Kidney epithelial cell (primary cell): ENCODE data around the gene CAMSAP2. TPM values are rescaled to one million over a fixed set of nuclear protein-coding genes. Genes with fewer than 3 reads are reported as not detected.

Source experiments
- DNase-seq: peaks from one replicate; pipeline ENCODE4 v3.0.0-alpha.2; 2010; ENCODE audit warnings: low read depth
- H3K27me3 ChIP-seq: 2 replicates; pipeline ENCODE4 v1.6.0; 2011; ENCODE audit warnings: low read length; ENCODE audit not compliant: control insufficient read depth, insufficient read depth
- H3K36me3 ChIP-seq: 2 replicates; pipeline ENCODE4 v1.5.1; 2011; ENCODE audit warnings: low read length; ENCODE audit not compliant: control insufficient read depth, insufficient read depth
- H3K4me3 ChIP-seq: 2 replicates; pipeline ENCODE4 v1.5.1; 2011; ENCODE audit warnings: low read depth, mild to moderate bottlenecking, control low read depth, low read length
- total RNA-seq: library from RNA; depleted of rRNA; stranded (reverse); fragments of >200 nt; gene quantifications from 2 replicates; pipeline ENCODE4 v1.2.3, GENCODE V29; 2015
- TF ChIP-seq, protein P1 (sequence below): IDR thresholded peaks from 2 replicates; pipeline ENCODE4 v1.5.1; 2011; ENCODE audit warnings: mild to moderate bottlenecking, moderate library complexity, low read length, control low read depth, inconsistent platforms; ENCODE audit not compliant: insufficient read depth, poor library complexity, severe bottlenecking

CAMSAP2 gene
- total RNA-seq, 1 donor from 2014 or later = 31.9 TPM

DNA sequence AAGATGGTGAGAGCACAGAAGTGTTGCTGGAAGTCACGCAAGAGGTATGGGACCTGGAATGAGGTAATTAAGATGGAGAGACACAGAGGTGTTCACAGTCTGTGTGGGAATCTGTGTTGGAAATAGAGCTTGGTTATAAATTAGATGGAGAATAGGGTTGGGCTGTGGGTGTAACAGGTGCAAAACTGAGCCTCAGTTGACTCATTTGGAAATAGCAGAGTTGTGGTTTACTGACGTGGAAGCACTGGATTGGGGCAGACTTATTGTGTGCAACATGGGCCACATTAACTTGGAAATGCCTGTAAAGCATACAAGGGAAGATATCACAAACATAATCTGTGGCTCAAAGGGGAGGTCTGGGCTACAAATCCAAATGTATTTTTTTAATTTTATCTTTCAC lies 13.0 kb downstream of the CAMSAP2 start:
- TF ChIP-seq, protein P1, sequence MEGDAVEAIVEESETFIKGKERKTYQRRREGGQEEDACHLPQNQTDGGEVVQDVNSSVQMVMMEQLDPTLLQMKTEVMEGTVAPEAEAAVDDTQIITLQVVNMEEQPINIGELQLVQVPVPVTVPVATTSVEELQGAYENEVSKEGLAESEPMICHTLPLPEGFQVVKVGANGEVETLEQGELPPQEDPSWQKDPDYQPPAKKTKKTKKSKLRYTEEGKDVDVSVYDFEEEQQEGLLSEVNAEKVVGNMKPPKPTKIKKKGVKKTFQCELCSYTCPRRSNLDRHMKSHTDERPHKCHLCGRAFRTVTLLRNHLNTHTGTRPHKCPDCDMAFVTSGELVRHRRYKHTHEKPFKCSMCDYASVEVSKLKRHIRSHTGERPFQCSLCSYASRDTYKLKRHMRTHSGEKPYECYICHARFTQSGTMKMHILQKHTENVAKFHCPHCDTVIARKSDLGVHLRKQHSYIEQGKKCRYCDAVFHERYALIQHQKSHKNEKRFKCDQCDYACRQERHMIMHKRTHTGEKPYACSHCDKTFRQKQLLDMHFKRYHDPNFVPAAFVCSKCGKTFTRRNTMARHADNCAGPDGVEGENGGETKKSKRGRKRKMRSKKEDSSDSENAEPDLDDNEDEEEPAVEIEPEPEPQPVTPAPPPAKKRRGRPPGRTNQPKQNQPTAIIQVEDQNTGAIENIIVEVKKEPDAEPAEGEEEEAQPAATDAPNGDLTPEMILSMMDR = no peak
- no peak for DNase-seq
- Histone ChIP-seq H3K27me3 (no peaks in the 10 kb centered on the region), H3K4me3 (no peak overlapping the region), H3K36me3 (no peaks in the 10 kb centered on the region)

DNA sequence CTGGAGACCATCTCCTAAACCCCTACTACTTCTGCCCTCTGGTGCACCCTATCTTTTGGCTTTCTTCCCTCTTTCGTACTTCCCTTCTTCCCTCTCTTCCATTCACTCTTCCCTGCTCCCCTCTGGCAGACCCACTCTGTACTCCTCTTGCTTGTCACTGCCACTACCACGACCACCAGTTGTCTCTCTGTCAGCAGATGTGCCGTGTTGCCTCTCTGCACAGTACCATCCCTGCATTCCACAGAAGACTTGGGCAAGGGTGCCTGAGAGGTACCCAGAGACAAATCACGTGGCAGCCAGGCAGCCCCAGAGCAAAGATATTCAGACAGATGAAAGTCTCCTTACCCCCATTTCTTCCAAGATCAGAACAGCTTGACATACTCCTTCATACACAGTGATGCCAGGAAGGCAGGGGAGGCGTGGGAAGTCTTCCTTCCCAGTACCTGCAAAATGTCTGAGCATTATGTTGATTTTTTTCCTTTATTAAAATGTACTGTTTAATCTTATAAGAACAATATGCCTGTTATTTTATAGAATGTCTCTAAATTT lies 15.0 kb downstream of the CAMSAP2 start:
- Histone ChIP-seq H3K27me3 (no peaks in the 10 kb centered on the region), H3K4me3 (no peak overlapping the region), H3K36me3 (no peaks in the 10 kb centered on the region)
- TF ChIP-seq, protein P1 = no peak
- DNase-seq = no peak

DNA sequence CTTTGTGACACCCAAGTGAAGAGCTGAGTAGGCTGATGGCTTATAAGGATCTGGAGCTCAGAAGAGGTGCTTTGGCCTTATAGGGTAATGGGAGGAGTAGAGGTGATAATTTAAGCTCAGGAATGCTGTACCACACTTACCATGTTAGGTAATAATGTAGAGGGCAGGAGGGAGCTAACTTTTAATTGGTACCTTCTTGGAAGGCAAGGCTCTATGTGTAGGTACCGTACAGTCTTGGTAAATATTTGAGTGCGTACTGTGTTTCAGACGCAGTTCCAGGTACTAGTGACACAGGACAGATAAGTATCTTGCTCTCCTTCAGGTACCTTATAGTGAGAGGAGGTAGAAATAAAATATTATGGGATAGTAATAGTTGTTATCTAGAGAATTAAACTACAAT lies 16.8 kb downstream of the CAMSAP2 start:
- H3K4me3 ChIP-seq = no peak overlapping the region
- DNase-seq = no peak
- no peaks in the 10 kb centered on the region for H3K27me3 ChIP-seq
- TF ChIP-seq, protein P1 = no peak
- H3K36me3 ChIP-seq = no peaks in the 10 kb centered on the region

DNA sequence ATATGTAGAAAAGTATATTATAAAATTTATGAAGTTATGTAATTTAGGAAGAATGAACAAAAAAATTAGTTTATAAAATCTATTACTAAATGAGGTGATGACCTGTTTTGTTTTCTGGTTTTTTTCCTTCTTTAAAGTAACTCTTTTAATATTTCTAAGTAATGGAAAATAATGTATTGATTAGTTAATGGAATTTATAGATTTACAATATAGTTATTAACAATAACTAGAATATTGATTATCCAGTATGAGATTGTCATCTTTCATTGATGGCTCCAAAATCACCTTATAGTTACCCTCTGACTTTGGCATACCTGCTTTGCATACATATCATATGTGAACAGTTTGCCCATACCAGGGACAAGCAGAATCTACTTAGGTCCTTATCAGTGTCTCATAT lies 23.4 kb downstream of the CAMSAP2 start:
- no peak for DNase-seq
- no peaks in the 10 kb centered on the region for H3K27me3 ChIP-seq
- no peak overlapping the region for H3K4me3 ChIP-seq
- TF ChIP-seq, protein P1 = no peak
- no peaks in the 10 kb centered on the region for H3K36me3 ChIP-seq

DNA sequence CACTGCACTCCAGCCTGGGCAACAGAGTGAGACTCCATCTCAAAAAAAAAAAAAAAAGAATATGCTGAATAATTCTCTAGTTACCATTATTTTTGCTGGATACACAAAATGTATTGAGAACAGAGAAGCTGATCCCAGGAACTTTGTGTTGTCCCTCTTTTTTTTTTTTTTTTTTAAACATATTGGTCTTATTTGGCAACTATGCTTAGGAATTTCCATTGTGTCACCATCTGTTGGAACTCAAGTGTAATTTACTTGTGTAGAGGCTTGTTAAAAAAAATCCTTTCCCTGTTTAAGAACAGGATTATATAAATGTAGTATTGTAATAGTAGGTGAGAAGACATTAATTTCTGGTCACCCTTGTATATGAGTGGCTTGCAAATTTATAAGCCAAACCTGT lies 28.6 kb downstream of the CAMSAP2 start:
- H3K36me3 ChIP-seq = no peaks in the 10 kb centered on the region
- no peak for DNase-seq
- TF ChIP-seq, protein P1 = no peak
- H3K27me3 ChIP-seq = no peaks in the 10 kb centered on the region
- no peak overlapping the region for H3K4me3 ChIP-seq
